Measurements from ENCODE around the gene GPX6. TPM values are rescaled to one million over a fixed set of nuclear protein-coding genes. Genes with fewer than 3 reads are reported as not detected.

Gene GPX6
- total and polyA plus RNA-seq, 2 of the 13 experiments (the other 11 are each of a cell fraction or from before 2014, with no cell fraction given): not detected

DNA sequence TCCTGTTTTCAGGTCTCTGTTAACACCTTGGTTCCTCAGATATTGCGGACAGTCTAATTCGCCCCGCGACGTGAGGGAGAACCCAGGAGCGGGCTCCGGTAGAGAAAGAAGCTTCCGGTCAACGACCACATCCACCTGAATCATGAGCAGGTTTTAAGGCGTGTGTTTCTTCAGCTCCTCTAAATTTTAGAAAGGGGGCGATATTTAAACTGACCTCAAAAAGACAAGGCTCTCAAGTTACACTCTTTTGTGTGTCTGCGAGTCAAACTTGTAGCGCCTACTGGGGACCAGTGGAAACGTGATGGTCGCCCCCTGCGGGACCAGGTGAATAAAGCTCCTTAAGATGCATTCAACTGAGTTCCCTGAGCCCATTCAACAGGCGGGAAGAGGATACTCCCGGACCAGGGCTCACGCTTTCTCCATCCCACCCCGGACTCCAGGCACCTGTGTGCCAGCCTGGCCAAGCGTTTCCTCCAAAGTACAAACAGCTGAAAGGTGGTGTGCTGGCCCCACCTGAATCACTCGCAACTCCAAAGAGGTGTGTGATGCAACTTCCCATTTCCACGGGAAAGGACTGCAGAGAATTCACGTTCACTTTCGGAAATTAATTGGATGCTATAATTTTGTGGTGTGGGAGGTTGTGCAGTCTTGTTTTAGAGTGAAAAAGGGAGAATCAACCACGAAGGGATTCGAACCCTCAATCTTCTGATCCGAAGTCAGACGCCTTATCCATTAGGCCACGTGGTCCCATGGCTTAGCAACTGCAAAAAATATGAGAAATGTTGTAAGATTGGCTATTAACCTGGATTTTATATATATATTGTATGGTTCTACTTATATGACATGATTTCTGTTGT is 27.1 kb upstream of the GPX6 start (continued):
- TF ChIP-seq, protein P1, sequence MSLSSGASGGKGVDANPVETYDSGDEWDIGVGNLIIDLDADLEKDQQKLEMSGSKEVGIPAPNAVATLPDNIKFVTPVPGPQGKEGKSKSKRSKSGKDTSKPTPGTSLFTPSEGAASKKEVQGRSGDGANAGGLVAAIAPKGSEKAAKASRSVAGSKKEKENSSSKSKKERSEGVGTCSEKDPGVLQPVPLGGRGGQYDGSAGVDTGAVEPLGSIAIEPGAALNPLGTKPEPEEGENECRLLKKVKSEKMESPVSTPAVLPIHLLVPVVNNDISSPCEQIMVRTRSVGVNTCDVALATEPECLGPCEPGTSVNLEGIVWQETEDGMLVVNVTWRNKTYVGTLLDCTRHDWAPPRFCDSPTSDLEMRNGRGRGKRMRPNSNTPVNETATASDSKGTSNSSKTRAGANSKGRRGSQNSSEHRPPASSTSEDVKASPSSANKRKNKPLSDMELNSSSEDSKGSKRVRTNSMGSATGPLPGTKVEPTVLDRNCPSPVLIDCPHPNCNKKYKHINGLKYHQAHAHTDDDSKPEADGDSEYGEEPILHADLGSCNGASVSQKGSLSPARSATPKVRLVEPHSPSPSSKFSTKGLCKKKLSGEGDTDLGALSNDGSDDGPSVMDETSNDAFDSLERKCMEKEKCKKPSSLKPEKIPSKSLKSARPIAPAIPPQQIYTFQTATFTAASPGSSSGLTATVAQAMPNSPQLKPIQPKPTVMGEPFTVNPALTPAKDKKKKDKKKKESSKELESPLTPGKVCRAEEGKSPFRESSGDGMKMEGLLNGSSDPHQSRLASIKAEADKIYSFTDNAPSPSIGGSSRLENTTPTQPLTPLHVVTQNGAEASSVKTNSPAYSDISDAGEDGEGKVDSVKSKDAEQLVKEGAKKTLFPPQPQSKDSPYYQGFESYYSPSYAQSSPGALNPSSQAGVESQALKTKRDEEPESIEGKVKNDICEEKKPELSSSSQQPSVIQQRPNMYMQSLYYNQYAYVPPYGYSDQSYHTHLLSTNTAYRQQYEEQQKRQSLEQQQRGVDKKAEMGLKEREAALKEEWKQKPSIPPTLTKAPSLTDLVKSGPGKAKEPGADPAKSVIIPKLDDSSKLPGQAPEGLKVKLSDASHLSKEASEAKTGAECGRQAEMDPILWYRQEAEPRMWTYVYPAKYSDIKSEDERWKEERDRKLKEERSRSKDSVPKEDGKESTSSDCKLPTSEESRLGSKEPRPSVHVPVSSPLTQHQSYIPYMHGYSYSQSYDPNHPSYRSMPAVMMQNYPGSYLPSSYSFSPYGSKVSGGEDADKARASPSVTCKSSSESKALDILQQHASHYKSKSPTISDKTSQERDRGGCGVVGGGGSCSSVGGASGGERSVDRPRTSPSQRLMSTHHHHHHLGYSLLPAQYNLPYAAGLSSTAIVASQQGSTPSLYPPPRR (CRISPR knock-in tag; IDR thresholded peaks at IDR 0.05; ENCODE audit: borderline replicate concordance): no peak
- TF ChIP-seq RARG (CRISPR knock-in tag; IDR thresholded peaks at IDR 0.05; ENCODE audit: low read depth) (no peak), MTA1 (CRISPR knock-in tag; IDR thresholded peaks at IDR 0.05; ENCODE audit: borderline replicate concordance) (0 out of 2 replicates have a peak, but pooled peaks have one; percentile 53), ZNF746 (CRISPR knock-in tag; IDR thresholded peaks at IDR 0.05) (no peak), ZNF557 (CRISPR knock-in tag; IDR thresholded peaks at IDR 0.05) (no peak), ZBTB7B (CRISPR knock-in tag; IDR thresholded peaks at IDR 0.05) (peak; percentile 27; the same call in 1 of the 2 replicates), ZMYM3 (CRISPR knock-in tag; IDR thresholded peaks at IDR 0.05) (peak; percentile 77), MBD4 (IDR thresholded peaks at IDR 0.05; ENCODE audit: borderline replicate concordance, low read length) (0 out of 2 replicates have a peak, but pooled peaks have one; percentile 29), ZNF510 (CRISPR knock-in tag; IDR thresholded peaks at IDR 0.05; ENCODE audit: low read depth) (no peak), MIXL1 (CRISPR knock-in tag; IDR thresholded peaks at IDR 0.05) (peak; percentile 58)
- TF ChIP-seq, protein P2, sequence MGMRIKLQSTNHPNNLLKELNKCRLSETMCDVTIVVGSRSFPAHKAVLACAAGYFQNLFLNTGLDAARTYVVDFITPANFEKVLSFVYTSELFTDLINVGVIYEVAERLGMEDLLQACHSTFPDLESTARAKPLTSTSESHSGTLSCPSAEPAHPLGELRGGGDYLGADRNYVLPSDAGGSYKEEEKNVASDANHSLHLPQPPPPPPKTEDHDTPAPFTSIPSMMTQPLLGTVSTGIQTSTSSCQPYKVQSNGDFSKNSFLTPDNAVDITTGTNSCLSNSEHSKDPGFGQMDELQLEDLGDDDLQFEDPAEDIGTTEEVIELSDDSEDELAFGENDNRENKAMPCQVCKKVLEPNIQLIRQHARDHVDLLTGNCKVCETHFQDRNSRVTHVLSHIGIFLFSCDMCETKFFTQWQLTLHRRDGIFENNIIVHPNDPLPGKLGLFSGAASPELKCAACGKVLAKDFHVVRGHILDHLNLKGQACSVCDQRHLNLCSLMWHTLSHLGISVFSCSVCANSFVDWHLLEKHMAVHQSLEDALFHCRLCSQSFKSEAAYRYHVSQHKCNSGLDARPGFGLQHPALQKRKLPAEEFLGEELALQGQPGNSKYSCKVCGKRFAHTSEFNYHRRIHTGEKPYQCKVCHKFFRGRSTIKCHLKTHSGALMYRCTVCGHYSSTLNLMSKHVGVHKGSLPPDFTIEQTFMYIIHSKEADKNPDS (CRISPR knock-in tag; IDR thresholded peaks at IDR 0.05): no peak
- TF ChIP-seq, protein P3, sequence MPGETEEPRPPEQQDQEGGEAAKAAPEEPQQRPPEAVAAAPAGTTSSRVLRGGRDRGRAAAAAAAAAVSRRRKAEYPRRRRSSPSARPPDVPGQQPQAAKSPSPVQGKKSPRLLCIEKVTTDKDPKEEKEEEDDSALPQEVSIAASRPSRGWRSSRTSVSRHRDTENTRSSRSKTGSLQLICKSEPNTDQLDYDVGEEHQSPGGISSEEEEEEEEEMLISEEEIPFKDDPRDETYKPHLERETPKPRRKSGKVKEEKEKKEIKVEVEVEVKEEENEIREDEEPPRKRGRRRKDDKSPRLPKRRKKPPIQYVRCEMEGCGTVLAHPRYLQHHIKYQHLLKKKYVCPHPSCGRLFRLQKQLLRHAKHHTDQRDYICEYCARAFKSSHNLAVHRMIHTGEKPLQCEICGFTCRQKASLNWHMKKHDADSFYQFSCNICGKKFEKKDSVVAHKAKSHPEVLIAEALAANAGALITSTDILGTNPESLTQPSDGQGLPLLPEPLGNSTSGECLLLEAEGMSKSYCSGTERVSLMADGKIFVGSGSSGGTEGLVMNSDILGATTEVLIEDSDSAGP (CRISPR knock-in tag; IDR thresholded peaks at IDR 0.05; ENCODE audit: borderline replicate concordance): peak; percentile 72; the same call in 1 of the 2 replicates
- TF ChIP-seq, protein P4, sequence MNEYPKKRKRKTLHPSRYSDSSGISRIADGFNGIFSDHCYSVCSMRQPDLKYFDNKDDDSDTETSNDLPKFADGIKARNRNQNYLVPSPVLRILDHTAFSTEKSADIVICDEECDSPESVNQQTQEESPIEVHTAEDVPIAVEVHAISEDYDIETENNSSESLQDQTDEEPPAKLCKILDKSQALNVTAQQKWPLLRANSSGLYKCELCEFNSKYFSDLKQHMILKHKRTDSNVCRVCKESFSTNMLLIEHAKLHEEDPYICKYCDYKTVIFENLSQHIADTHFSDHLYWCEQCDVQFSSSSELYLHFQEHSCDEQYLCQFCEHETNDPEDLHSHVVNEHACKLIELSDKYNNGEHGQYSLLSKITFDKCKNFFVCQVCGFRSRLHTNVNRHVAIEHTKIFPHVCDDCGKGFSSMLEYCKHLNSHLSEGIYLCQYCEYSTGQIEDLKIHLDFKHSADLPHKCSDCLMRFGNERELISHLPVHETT (CRISPR knock-in tag; conservative IDR thresholded peaks at IDR 0.05): no peak
- TF ChIP-seq, protein P5, sequence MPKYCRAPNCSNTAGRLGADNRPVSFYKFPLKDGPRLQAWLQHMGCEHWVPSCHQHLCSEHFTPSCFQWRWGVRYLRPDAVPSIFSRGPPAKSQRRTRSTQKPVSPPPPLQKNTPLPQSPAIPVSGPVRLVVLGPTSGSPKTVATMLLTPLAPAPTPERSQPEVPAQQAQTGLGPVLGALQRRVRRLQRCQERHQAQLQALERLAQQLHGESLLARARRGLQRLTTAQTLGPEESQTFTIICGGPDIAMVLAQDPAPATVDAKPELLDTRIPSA (CRISPR knock-in tag; IDR thresholded peaks at IDR 0.05; ENCODE audit: borderline replicate concordance): no peak
- TF ChIP-seq, protein P6, sequence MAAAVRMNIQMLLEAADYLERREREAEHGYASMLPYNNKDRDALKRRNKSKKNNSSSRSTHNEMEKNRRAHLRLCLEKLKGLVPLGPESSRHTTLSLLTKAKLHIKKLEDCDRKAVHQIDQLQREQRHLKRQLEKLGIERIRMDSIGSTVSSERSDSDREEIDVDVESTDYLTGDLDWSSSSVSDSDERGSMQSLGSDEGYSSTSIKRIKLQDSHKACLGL (CRISPR knock-in tag; IDR thresholded peaks at IDR 0.05): no peak
